Measurements from ENCODE around the gene PCGF3. TPM values are rescaled to one million over a fixed set of nuclear protein-coding genes. Genes with fewer than 3 reads are reported as not detected.
"Not testable (repeated sequence)": the region's sequence is repeated elsewhere in the genome, so short reads cannot be mapped to it uniquely, and the experiment has no call there.

PCGF3 gene
- total RNA-seq, 1 experiment from 2014 or later = 34.1 TPM

DNA sequence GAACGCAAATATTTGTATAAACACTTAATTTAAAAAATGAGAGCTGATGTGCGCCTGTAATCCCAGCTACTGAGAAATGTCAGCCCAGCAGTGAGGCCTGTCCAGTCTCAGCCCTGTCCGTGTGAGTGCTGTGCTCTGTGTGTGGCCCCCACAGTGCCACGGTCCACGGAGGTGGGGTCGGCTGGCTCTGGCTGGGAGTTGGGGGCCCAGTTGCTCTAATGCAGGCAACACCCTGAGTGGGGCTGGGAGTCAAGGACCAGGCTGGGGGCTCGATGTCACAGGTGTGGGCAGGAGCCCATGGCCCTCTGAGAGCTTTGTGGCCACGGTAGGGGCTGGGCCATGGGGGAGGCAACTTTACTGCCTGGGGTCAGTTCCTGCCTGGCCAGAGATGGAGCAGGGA lies 12.8 kb downstream of the PCGF3 start:
- DNase-seq (ENCODE audit: low spot score) = no peak
- in situ Hi-C loops (cut with HindIII; ENCODE audit: low sequenced_read_pairs) = no loop called here

DNA sequence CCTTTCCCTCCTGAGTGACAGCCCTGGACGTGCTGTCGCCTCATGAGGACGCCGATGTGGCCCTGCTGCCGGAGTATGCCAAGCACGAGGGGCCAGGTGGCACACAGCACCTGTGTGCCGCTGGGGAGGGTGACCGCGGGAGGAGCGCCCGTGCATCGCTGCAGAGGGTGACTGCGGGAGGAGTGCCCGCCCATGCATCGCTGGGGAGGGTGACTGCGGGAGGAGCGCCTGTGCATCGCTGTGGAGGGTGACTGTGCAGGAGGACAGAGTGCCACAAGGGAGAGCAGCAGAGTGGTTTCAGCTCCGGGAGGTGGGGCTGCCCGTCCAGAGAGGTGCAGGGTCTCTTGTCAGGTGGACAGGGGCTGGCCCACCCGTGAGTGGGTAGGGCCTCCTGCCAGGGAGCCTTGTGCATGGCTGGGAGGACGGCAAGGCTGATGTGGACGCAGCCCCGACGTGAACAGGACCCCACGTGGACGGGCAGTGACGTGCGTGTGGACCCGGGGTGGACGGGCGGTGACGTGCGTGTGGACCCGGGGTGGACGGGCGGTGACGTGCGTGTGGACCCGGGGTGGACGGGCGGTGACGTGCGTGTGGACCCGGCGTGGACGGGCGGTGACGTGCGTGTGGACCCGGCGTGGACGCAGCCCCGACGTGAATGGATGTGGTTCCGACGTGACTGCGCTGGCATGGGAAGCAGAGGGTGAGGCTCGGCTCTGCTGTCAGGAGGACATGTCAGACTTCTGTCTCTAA lies 14.7 kb downstream of the PCGF3 start:
- in situ Hi-C loops (cut with HindIII; ENCODE audit: low sequenced_read_pairs) = no loop called here
- peak; percentile 58 for DNase-seq (ENCODE audit: low spot score)

DNA sequence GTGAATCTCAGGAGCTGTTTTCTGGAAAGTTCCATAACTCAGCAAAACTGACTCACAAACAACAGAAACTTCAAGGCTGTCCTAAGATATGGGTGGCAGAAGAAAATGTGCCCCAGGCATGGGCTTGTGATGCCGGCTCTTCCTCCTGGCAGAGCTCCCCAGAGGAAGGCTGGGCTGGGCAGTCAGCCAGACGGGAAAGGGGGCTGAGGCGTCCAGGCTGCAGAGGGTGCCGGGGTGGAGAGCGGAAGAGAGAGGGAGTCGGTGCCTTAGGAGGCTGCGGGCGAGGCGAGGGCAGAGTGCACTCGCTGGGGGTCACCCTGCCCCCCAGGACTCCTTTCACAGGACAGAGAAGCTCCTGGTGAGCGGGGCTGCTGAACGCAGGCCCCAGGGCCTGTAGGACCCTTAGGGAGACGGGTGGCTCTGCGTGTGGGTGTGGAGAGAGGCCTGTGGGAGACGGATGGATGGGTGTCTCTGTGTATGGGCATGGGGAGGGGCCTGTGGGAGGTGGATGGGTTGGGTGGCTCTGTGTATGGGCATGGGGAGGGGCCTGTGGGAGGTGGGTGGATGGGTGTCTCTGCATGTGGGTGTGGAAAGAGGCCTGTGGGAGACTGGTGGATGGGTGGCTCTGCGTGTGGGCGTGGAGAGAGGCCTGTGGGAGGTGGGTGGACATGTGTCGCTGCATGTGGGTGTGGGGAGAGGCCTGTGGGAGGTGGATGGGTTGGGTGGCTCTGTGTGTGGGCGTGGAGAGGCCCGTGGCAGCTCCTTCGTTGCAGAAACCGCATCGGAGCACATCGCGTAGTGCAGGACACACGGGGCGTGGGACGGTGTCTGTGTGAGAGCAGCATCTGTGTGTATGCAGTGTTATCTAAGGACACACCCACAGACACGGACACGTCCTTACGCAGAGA lies 15.9 kb downstream of the PCGF3 start:
- in situ Hi-C loops (cut with HindIII; ENCODE audit: low sequenced_read_pairs) = no loop called here
- DNase-seq (ENCODE audit: low spot score) = no peak

DNA sequence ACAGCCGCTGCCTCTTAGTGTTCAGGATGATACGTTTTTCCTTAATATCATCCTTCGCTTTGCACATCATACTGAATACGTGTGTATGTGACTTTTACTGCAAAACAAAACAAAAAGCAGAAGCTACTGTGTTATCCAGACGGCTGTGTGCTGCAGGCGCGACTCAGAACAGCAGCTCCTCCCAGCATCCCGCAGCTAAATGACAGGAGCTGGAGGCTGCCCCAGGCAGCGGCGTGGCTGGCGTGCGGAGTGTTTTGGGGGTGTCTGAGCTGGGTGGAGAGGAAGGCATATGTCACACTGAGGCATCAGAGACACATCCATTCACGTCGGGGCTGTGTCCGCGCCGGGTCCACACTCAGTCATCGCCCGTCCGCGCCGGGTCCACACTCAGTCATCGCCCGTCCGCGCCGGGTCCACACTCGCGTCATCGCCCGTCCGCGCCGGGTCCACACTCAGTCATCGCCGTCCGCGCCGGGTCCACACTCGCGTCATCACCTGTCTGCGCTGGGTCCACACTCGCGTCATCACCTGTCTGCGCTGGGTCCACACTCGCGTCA lies 16.6 kb downstream of the PCGF3 start:
- in situ Hi-C loops (cut with HindIII; ENCODE audit: low sequenced_read_pairs) = no loop called here
- DNase-seq (ENCODE audit: low spot score) = no peak

DNA sequence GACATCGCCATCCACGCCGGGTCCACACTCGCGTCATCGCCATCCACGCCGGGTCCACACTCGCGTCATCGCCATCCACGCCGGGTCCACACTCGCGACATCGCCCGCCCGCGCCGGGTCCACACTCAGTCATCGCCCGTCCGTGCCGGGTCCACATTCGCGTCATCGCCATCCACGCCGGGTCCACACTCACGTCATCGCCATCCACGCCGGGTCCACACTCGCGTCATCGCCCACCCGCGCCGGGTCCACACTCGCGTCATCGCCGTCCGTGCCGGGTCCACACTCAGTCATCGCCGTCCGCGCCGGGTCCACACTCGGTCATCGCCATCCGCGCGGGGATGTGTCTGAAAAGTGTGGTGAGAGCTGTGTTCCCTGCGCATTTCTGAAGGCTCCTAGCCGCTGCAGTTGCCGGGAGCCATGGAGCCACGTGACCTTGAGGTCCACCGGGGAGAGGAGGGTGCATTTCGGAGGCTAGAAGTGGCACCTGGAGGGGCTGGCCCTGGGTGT lies 17.3 kb downstream of the PCGF3 start:
- in situ Hi-C loops (cut with HindIII; ENCODE audit: low sequenced_read_pairs) = no loop called here
- no peak for DNase-seq (ENCODE audit: low spot score)

DNA sequence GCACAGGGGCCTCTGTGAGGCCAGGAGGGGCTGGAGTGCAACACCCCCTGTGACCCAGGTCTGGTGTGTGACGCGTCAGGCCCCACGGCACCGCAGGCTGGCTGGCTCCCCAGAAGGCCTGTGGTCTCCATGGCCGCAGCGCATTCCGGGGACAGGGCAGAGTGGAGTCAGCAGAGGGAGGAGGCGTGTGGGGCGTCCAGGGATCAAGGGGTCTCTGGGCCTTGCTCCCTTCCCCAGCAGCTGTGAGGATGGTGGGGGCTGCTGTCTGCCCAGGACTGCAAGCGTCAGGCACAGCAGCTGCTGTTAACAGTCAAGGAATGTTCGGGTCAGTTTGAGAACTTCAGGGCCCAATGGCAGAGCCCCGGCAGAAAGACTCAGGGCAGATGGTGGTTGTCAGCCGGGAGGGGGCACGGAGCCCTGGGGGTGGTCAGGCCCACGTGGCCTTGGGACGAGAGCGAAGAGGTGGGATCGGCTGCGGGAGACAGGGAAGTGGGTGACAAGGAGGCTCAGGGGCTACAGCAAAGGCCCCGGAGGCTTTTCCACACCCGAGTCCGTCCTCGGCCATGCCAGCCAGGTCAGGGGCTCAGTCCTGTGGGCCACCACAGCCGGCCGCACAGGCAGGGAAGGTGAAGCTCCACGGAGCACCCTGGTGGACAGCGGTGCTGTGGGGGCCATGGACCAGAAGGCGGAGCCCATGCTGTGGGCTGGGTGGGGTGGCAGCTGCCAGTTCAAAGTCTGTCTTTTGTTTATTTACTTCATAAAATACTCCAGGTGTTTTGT lies 18.3 kb downstream of the PCGF3 start:
- in situ Hi-C loops (cut with HindIII; ENCODE audit: low sequenced_read_pairs) = no loop called here
- no peak for DNase-seq (ENCODE audit: low spot score)

DNA sequence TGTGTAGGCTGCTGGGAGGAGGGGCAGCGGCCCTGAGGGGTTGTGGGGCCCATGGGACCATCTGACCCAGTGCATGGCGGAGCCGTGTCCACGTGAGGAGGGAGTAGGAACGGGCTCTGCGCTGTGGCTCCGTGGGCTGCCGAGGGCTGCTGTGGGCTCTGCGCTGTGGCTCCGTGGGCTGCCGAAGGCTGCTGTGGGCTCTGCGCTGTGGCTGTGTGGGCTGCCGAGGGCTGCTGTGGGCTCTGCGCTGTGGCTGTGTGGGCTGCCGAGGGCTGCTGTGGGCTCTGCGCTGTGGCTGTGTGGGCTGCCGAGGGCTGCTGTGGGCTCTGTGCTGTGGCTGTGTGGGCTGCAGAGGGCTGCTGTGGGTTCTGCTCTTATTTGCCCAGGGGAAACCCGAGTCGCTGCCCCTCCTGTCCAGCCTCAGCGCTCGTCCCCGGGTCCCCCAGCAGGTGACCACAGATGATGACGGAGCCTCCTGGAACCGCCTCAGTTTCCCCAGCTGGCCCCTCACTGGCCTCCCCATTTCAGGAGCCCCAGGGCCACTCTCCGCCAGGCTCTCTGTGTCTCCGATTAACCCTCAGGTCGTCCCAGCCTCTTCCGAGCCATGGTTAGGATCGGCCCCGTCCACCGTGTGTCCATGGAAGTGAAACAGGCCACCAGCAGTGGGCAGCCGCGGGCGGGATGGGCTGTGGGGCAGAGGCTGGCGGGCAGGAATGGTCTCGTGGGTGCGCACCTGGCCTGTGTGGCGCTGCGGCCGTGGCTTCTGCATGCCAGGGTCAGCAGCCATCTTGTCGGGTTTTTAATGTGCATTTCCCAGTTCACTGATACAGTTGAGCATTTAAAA lies 20.0 kb downstream of the PCGF3 start:
- in situ Hi-C loops (cut with HindIII; ENCODE audit: low sequenced_read_pairs) = no loop called here
- no peak for DNase-seq (ENCODE audit: low spot score)

DNA sequence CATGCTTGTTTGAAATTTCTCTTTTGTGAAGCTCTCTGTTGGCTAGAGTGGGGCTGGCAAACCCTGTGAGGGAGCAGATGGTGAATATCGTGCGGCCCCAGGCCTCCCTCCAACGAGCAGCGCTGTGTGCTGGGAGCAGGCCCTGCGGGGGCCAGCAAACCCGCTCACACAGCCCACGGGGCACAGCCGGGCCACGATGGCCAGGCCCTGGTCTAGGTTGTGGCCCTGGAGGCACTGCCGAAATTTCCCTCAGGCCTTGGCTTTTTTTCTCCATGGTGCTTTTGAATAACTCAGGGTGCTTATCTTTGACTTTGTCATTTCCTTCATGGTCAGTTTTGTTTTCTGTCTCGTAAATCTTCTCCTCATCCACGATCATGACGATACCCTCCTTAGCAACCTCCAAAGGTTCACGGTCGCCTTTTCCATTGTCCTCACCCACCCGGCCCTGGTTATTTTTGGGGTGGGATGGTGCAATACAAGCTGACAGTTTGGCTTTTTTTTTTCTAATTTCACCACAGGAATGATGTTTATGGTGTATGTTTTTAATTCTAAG lies 20.7 kb downstream of the PCGF3 start:
- in situ Hi-C loops (cut with HindIII; ENCODE audit: low sequenced_read_pairs) = no loop called here
- peak; percentile 80 for DNase-seq (ENCODE audit: low spot score)

DNA sequence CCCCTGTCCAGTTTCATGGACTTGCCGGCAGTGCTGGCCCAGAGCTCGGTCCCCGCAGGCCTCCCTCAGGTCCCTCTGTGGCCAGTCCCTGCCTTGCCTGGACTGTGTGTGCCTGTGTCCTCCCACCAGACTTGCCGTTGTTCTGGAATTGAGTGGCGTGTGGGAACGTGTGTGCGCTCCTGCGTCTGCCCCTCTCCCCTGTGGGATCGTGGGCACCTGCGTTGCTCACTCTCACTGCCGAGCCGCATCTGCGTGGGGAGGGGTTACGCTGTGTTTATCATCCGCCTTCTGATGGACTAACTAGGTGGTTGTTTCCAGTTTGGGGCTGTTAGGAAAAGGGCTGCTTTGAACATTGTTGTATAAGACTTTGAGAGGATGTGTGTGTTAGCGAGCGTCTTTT lies 21.2 kb downstream of the PCGF3 start:
- in situ Hi-C loops (cut with HindIII; ENCODE audit: low sequenced_read_pairs) = no loop called here
- DNase-seq (ENCODE audit: low spot score) = peak; percentile 45

DNA sequence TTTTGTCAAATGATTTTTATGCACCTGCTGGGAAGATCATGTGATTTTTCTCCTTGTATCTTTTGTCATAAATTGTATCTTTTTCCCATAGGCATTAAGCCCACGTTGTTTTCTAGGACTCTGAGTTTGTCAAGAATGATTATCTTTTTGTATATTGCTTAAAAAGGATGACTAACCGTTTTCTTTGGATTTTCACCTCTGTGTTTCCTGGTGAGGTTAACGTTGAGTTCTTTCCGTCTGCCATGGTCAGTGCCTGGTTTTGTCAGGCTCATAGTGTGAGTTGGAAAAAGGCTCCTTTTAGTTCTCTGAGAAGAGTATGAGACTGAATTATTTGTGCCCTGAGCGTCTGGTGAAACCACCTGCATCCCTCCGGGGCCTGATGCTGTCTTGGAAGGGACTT lies 21.9 kb downstream of the PCGF3 start:
- peak; percentile 52 for DNase-seq (ENCODE audit: low spot score)
- in situ Hi-C loops (cut with HindIII; ENCODE audit: low sequenced_read_pairs) = no loop called here

DNA sequence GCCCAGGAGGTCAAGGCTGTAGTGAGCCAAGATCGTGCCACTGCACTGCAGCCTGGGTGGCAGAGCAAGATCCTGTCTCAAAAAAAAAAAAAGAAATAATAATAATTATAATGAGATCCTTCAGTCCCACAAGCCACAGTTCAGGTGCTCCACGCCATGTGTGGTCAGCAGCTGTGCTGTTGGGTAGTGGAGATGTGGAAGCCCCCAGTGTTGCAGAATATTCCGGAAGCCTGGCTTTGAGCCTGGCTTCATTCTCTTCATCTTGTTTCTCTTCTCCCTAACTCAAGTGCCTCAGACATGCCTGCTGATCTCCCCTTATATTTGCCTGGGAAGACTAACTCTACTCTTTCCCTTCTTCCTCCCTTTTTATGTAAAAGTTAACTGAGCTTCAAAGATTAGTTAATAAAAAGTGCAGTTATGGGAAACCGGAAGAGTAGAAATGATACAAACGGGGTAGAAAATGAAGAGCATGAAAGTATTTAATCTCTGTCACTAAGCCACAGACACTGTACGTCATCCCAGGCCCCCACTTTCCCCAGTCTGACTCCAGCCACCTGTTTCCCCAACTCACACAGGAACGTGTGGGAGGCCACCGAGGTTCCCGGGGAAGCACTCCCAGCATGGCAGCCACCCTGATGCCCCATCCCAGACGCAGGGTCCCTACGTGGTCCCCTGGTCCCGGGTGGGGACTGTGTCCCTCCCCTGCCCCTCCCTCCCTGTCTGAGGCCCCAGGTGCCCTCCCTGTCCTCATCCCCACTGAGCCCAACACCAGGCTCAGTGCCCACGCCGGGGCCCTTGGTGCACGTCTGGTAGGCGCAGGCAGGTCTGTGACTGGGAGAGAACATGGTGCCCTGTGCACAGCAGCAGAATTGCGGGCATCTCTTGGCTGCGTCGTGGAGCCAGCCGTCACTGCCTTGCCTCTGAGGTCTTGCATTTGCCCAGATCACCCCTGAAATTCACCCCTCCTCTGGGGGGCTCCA lies 24.0 kb downstream of the PCGF3 start:
- DNase-seq (ENCODE audit: low spot score) = no peak
- in situ Hi-C loops (cut with HindIII; ENCODE audit: low sequenced_read_pairs) = no loop called here

DNA sequence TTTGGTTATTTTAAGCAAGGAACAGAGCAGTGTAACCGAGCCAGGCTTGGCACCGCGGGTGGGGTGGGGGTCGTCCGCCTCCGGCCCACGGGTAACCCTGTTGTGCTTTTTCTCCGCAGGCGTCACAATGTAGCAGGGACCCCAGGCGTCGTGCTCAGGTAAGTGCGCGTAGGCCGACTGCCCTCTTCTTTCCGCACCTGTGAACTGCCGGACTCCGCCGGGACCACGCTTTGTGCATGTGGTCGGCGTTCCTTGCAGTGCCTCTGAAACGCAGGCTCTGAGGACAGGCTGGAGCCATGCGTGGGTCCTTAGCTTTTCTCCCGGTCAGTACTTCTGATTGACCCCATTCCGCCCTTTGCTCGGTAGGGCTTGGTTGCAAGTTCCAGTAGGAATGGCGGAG lies 24.9 kb downstream of the PCGF3 start:
- in situ Hi-C loops (cut with HindIII; ENCODE audit: low sequenced_read_pairs) = no loop called here
- DNase-seq (ENCODE audit: low spot score) = no peak

DNA sequence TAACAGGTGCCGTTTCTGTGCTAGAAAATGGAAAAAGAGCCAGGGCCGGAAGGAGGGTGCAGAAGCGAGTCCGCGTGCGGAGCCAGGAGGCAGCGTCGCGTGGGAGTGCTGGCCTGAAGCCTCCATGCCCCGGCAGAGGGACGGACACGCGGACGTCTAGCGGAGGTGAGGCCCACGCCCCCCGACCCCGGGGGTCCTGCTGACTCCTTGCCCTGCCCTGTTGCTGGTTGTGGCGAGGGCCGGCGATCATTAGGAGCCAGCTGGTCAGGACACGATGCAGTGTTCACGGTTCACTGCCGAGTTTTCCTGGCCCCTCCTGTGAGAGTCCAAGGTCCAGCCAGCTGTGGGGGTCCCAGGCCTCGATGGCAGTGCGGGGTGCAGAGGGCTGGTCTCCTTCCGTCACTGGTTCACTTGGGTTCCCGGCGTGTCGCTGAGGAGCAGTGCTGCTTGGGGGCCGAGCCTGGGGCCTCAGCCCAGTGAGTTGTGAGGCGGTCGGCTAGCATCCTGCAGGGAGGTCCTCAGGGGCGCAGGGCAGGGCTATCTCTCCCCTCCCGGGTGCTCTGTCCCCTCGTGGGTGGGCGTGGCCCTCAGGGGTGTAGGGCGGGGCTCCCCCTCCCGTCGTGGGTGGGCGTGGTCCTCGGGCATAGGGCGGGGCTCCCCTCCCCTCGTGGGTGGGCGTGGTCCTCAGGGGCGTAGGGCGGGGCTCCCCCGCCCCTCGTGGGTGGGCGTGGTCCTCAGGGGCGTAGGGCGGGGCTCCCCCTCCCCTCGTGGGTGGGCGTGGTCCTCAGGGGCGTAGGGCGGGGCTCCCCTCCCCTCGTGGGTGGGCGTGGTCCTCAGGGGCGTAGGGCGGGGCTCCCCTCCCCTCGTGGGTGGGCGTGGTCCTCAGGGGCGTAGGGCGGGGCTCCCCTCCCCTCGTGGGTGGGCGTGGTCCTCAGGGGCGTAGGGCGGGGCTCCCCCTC lies 25.6 kb downstream of the PCGF3 start:
- DNase-seq (ENCODE audit: low spot score); in situ Hi-C loops (cut with HindIII; ENCODE audit: low sequenced_read_pairs): not testable (repeated sequence)

DNA sequence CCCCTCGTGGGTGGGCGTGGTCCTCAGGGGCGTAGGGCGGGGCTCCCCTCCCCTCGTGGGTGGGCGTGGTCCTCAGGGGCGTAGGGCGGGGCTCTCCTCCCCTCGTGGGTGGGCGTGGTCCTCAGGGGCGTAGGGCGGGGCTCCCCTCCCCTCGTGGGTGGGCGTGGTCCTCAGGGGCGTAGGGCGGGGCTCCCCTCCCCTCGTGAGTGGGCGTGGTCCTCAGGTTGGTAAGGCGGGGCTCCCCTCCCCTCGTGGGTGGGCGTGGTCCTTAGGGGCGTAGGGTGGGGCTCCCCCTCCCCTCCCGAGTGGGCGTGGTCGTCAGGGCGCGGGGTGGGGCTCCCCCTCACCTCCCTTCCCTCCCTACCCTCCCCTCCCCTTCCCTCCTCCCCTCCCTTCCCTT lies 26.3 kb downstream of the PCGF3 start:
- in situ Hi-C loops (cut with HindIII; ENCODE audit: low sequenced_read_pairs); DNase-seq (ENCODE audit: low spot score): not testable (repeated sequence)

DNA sequence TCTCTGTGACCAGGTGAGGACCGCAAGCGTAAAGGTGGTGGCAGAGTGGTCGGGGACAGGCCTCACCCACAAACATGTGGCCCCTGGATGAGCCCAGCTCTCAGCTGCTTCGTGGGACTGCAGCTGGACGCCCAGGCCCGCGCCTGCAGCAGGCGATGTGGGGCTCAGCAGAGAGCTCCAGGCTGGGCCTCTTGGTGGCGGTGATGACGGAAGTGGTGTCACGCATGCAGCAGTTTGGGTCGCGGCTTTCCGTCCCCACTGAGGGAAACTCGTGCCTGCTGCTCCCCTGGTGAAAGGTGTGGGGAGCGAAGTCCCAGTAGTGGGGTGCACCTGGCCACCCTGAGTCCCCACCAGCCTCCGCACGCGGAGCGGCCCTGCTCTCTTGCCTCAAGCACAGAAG lies 26.9 kb downstream of the PCGF3 start:
- in situ Hi-C loops (cut with HindIII; ENCODE audit: low sequenced_read_pairs) = no loop called here
- no peak for DNase-seq (ENCODE audit: low spot score)
